ENCODE results near the gene PAX5.

The PAX5 gene

DNA sequence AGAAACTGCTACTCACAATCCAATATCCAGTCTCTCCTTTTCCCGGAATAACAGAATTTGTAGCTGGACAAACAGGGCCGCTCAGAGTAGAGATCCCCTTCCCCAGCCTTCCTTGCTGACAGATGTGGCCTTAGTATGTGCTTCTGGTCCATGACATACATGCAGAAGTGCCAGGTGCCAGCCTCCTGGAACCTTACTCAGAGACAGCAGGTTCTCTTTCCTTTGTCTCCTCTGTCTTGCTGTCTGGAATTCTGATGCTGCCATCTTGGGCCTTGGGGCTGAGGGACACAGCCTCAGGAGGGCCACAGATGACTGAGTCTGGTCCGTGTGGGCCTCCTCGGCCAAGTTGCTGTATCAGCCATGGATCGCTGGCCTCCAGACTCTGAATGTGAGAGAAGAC, 210.1 kb downstream of the PAX5 start:
- DNase-seq = no peak

DNA sequence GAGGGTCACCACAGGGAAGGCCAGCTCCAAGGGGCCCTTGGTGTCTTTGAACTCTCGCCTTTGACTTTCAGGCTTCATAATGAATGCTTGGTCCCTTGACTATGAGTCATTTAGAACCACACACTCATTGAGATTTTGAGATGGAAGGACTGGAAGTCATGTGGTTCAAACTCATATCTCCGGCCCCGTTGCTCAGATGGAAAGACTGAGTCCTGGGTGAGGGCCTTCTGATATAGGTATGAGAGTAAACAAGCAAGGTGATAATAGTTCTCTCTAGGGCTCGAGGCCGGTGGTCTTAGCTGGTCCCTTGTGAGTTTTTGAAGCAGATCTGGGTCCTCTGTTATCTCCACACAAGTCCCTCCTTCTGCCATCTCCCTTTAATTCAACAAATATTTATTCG, 210.6 kb downstream of the PAX5 start:
- DNase-seq = no peak

DNA sequence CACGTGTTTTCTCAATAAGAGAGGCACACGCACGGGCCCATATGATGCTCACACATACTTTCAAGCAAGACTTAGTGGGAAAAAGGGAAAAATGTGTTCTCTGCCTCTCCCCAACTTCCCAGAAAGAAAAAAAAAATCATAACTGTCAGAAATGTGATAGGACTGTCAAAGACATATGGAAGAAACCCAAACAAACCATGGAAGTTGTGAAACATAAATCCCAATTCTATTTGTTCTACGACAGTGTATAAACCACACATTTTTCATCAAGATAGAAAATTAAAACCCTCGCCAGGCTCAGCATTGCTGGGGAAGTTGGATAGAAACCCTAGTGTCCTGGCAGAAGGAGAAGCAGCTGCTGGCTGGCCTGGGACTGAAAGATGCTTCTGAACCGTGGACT, 211.9 kb downstream of the PAX5 start:
- no peak for DNase-seq

DNA sequence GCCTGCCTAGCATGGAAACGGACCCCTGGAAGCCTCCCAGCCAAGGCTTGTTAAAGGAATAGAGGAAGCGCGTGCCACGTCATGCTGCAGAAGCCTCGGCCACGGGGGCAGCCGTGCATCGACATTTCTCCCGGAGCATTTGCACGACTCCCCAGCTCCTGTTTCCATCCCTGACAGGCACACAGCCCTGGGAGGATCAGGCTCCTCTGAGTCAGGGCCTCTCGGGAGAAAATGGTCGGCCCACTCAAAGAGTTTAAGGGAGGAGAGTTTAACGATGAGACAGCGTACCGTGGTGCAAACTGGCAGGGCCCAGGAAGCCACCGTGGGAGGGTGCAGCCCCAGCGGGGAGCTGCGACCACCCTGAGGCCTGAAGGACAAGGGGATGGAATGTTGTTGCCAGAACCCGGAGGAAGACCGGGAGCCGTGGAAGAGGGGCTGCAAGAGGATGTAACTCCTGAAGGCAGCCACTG, 213.6 kb downstream of the PAX5 start:
- no peak for DNase-seq

DNA sequence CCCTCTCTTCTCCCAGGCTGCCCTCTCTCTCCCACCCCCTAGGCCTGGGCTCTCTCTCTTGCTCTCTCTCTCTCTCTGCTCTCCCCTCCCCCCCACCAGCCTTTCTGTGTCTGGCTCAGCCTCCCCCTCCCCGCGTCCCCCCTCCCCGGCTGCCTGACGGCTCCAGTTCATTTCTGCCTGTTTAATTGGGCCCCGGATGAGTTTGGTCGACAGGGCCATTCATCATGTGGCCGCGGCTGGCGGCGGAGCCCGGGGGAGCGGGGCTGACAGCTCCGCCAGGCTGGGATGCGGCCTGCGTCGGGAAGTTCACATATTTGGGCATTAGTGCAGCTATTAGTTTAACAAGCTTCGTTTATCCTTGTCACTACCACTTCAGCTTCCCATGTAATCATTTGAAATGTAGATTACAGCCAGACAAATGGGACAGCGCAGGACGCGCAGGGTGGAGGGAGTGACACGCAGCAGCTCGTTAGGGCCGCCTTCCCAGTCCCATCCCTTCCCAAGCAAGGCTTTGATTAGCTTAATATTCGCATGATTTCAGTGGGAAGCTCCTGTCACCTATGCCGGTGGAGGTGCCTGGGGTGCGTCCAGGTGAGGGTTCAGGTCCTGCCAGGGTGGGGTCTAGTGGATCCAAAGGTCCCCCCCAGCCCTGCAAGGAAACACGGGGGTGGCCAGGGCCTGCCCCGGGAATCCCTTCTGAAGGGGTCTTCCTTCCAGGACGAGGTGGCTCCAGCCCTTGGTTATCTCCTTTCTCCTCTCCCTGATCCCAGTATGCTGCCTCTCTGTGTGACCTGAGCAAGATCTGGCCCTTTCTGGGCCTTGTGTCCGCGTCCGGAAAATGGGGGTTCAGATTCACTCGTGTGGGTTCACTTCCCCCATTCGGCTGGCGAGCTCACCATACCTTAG, 214.8 kb downstream of the PAX5 start:
- DNase-seq = no peak

DNA sequence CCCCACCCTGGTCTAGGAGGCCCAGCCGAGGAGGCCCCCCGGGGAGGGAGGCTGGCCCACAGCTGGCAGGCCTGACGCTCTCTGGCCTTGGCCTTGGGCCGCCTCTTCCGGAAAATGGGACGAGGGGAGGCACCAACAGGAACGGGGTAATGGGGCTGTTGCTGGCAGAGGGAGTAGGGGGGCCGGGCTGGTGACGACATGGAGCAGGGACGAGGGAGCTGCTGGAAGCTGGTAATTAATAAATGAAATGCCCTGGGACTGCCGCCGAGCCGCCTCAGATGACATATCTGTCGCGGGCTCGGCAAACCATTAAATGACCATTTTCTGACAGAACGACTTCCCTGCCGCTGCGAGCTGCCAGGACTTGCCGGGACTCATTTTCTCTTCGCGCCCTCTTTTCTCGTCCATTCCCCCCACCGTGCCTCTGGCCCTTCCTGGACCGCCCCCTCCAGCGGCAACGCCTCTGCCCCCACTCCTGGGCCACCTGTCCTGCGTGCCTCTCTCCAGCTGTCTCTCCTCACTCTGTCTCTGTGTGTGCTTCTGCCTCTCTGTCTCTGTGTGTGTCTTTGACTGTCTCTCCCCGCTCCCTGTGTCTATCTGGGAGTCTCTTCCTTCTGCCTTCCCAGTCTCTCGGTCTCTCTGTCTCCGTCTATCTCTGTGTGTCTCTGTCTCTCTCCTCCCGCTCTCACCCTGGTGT, 215.7 kb downstream of the PAX5 start:
- DNase-seq = no peak

DNA sequence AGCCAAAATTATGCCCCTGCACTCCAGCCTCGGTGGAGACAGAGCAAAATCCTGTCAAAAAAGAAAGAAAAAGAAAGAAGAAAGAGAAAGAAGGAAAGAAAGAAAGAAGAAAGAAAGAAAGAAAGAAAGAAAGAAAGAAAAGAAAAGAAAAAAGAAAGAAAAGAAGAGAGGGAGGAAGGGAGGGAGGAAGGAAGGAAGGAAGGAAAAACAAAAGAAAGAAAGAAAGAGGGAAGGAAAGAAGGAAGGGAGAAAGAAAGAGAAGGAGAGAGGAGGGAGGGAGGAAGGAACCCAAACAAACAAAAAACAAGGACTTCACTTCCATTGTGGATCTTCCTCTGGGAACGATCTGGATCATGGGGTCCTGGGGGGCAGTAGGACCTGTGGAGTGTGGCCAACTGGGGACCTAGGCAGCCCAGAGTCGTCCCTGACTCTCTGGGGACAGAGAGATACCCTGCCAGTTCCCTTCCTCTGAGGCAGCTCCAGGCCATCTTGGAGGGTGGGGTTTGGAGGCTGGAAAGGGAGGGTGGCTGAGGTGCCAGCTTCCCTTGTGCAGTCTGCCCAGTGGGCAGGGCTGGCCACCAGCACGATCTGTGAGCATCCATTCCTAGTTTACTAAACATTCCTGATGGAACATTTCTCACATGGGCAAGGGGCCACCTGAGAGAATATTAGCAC, 216.8 kb downstream of the PAX5 start:
- DNase-seq = no peak

DNA sequence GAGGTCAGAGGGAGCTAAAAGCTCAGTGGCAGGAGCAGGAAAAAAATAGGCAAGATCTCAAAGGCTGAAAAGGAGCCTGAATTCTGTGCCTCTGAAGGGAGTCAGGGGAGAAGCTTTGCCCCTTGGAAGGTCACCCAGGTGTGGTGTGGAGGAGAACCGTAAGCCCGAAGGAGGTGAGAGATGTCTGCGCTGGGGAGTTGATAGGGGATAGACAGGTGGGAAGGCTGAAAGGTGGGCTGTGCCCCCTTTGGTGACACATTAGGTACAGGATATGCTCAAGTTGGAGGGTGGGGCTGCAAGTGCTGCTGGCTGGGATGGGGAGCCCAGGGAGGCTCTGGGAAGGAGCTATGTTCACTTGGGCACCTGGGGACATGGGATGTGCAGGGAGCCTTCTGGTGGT, 217.7 kb downstream of the PAX5 start:
- DNase-seq = no peak

DNA sequence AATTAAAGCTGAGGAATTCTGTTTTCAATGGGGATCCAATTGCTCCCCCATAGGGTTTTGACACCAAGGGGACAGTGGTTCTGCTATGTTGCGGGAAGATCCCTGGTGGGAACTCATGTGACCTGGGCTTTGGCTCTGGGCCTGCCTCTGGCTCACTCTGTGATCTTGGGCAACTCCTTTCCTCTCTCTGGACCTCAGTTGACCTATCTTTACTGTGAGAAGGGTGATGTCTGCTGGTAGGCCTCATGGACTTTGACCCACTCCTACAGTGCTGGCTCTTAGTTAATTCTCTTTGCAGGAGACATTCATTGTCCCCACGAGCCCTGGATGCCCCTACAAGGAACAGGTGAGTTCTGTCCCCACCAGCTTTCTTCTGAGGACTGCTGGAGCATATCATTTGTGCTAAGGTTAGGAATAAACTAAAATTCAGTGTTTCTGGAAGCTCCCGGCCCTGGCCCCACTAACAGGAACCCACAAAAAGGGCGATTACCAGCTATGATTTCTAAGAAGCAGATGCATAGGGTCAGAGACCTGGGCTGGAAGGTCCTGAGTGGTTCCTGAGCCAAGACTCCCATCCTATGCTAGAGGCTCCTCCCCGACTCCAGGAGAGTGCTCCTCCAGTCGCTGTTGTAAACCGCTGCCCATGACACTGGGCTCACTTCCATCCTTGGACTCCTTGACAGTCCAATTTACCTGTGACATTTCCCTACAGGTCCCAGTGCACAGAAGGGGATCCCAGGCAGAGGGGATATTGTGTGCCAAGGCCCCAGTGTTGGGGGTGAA, 218.3 kb downstream of the PAX5 start:
- DNase-seq = no peak

DNA sequence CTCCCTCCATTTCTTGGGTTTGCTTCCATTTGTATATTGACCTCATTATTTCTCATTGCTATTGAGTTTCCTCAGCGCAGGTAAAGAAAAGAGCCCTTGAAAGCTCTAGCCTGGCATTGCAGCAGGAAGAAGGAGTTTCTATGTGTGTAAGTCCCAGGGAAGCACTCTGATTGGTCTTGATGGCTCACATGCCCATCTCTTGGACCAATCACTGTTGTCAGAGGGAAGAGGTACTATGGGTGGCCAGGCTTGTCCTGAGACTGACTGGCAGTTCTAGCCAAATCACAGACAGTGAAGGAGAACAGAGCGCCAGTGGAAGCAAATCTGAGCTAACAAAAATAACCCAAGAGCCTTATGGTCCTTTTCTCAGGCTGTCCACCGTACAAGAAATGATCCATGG, 219.0 kb downstream of the PAX5 start:
- no peak for DNase-seq

DNA sequence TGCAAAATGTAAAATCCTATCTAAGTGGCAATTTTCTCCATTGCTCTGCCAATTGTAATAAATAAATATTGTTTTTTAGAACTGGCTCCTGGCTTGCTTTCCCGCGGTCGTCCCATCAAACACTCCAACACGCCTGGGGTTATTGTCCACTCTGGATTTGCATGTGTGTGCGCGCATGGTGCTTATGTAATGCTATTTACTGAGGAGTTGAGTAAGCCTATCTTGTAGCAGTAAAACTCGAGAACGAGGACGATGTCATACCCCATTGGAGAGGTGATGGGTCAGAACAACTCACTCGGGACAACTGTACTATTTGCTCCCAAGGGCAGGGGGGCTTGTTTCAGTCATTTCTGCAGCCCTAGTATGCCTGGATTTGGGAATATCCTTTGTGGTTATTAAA, 220.9 kb downstream of the PAX5 start:
- no peak for DNase-seq

DNA sequence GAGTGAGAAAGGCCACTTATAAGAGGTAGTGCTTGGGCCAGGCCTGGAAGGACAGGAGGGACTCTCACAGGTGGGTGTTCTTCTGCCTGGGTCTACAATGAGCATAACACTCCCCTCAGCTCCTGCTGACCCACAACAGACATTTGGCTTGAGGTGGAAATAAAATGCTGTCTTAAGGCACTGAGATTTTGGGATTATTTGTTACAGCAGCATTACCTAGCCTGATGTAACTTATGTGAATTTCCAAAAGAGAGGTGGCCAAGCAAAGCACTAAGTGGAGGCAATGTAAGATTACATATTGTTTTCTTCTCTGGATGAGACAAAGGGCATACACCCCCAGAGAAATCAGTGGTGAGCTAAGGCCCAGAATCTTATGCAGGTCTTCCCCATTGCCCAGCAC, 221.5 kb downstream of the PAX5 start:
- DNase-seq = no peak

DNA sequence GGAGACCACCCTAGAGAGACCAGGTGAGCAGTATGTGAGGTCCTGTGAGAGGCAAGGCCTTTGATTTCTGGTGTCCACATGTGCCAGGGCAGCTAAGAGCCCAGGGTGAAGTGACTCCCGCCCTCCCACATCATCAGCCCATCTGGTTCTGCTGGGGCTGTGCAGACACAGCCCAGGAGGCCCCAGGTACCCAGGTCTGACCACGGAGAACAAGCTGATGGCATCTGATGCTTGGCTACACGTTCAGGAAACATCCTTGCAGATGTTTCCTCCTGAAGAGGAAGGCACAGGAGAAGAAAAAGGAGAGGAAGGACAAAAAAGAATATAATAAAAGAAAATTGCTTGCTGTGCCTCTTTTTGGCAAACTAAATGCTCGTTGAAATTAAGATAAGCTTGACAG, 225.8 kb downstream of the PAX5 start:
- no peak for DNase-seq

DNA sequence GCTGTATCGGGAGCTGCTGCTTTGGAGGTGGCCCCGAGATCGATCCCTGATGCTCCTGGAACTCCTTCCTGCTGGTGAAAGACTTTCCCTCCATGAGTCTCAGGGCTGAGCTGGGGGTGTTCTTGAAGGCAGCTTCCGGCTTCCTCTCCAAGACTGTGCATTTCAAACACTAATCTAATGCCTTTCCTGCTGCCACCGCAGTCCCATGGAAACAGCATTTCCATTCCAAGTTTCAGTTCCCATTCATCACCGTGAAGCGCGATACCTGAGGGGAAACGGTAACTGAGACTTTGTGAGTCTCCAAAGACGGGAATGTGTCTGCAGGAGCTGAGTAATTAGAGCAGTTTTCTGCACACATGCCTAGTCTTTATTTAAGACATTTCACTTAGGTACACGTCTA, 230.1 kb downstream of the PAX5 start:
- no peak for DNase-seq

DNA sequence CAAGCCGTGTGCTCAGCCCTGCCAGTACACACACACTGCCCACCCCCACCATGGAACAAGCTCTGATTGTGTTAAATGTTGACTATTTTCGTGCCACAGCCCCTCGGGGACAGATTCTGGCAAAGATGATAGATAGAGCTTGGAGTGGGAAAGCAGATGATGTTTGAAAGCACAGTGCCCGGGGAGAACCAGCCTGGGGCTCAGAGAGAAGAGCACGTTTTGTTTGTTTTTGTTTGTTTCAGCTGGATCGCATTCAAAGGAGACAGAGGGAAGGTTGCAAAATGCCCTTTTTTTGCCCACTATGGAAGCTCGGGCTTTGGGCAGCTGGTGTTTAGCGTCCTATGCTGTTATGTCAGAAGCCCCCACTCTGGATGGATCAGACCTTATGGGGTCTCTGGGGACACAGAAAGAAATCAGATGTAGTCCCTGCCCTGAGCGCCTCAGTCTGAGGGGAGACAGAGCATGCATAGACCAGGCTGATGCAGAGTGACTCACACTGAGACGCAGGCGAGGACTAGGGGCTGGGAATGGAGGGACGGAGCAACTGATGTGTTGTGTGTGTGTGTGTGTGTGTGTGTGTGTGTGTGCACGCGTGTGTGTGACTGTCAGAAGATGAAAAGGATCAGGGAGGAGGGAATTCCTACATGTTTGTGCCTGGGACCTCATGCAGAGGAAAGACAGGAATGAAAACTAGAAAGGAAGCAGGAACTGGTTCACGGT, 231.7 kb downstream of the PAX5 start:
- DNase-seq = no peak

DNA sequence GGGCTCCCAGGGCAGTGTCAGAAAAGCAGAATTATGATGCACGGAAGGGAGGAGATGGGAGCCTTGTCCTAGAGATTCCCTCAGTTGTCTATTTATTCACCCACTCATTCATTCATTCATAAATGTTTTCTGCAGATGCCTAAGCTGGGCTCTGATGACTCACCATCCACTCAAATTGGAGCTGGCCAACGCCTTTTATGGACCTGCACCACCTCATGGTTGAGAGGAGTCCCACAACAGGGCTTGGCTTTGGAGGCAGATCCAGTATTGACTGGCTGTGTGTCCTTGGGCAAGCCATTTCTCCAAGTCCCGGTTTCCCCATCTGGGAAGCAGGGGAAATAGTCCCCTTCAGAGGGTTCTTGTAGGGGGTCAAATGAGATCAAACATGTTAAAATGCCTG, 233.6 kb downstream of the PAX5 start:
- no peak for DNase-seq

DNA sequence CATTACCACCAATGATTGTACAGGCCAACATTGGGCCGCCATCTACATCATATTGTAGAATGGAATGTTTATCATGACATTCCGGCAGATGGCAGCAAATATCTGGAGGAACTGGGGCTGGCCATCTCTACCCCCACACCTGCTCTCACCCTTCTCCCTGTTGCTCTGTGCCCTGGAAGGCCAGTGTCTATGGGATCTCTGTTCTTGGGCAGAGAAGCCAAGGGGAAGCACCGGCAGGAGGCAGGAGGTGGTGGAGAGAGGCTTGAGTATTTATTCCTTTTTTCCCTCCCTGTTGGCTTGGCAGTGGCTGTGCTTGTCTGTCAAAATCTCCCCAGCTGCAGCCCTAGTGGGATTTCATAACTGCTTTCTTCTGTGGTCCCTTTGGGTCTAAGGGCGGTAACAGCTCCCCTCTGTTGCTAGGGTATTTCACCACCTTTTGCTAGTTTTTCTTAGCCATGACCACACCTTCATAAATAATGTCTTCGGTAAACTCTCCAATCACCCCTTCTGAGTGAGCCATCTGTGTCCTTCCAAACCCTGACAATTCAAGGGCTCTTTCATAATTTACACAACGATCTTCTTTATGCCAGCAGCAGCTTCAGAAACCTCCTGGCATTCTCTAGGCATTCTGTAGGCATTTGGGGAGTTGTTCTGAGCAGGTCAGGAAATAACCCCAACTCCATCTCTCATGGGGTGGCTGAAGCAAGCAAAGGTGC, 235.6 kb downstream of the PAX5 start:
- no peak for DNase-seq

DNA sequence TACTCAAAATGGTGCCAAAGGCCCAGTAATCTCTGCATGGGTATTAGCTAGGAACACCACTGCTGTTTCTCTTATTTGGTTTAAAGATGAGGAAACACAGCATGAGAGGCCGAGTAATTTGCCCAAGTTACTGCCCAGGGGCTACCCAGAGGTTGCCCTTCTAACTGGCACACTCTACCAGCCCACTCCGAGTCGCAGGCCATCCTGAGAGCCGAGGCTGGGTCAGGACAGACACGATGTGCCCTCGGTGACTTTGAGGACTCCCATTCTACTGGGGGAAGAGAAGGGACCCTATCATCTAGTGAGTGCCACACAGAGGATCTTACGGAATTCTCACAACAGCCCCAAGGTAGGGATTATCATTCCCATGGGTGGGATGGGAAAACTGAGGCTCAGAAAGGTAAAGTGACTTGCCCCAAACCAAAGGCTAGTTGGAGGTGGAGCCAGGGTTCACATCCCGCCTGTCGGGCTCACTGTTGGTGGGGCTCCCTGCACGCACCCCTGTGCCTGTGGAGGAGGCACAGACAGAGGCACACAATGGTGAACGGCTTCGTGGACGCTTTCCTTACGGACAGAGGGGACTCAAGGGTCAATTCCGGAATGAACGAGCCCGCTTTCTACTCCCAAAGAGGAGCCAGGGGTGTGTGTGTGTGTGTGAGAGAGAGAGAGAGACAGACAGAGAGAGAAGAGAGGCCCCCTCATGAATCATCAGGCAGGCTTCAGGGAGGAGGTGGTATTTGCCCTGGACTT, 236.4 kb downstream of the PAX5 start:
- no peak for DNase-seq

DNA sequence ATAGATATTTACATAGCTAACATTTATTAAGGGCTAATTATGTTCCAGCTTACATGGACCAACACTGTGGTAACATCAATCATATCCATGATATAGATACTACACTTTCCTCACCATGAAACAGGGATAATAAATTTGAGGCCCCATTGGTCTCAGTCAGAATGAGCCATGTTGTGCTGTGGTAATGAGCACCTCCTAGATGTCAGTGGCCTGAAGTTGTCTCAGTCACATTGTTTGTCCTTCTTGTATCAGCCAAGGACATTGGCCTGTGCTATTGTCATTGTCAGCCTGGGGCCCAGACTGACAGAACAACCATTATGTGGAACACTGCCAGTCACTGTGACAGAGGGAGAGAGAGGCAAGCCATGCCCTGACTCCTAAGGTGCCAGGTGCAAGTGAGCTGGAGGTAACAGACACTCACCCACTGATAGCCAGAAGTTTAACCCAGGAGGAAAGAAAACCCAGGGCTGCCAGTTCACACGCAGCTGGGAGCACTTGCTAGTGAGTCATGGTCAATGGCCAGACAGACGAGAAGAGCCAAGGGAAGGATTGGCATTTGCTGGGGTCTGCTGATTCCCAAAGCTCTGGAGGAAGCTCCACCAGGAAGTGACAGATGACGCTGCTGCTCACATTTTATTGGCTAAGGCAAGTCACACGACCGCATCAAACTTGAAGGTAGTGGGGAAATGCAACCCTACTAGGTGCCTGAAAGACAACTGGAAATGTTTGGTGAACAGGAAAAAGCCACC, 237.2 kb downstream of the PAX5 start:
- DNase-seq = no peak

DNA sequence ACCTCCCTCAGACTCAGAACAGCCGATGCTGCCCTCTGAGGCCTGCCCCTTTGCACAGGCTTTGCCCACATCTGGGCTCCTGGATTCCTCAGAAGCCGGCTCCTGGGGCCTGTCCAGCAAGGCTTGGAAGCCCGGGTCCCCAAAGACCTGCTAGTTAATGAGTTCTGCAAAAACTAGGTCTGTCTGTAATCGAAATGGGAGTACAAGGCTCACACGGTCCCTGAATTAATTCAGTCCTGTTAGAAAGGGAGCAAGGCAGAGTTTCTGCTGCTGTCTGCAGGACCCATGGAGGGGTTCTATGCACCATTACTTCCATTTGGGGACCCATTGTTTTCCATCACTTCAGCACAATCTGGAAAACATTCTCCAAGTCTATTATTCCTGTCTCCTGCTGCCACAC, 239.6 kb downstream of the PAX5 start:
- DNase-seq = no peak

Measured in CD4-positive, alpha-beta T cell treated with Interferon gamma for 1 hour (primary cell).